A673 (cell line): ENCODE results near the gene MDGA2.

Experiments
- CTCF ChIP-seq: fragments of 300-800, 200-600 bp; sonication (generic); conservative IDR thresholded peaks from 2 replicates; pipeline ENCODE4 v1.5.1; 2017; ENCODE audit warnings: low read depth, mild to moderate bottlenecking, antibody characterized with exemption, low read length, moderate library complexity, mixed read lengths
- EZH2 ChIP-seq: fragments of 200-600 bp; sonication (generic); IDR thresholded peaks from 2 replicates; pipeline ENCODE4 v1.6.1; 2017; ENCODE audit warnings: borderline replicate concordance, low read depth, mild to moderate bottlenecking, mixed read lengths, antibody characterized with exemption, low read length; ENCODE audit not compliant: poor library complexity, severe bottlenecking

GRCh38 chr14:46840944-46841720 is 834.3 kb downstream of the MDGA2 start:
- TF ChIP-seq CTCF: no peak
- TF ChIP-seq EZH2: no peak
